Ascending aorta (tissue), 2 donors: Measurements from ENCODE around the gene EXOSC2. TPM values are rescaled to one million over a fixed set of nuclear protein-coding genes. Genes with fewer than 3 reads are reported as not detected.

ENCODE experiments used
- DNase-seq, 2 donors: peaks; one replicate each; pipeline ENCODE4 v3.0.0-alpha.2; 2019; ENCODE audit warnings: low spot score in 2 of 2
- H3K27ac ChIP-seq, 2 donors: fragments of 200-600 bp; sonication (generic); one replicate each; pipeline ENCODE4 v1.5.1; 2016 to 2017; ENCODE audit warnings: mild to moderate bottlenecking in 1 of 2
- H3K27me3 ChIP-seq: fragments of 200-600 bp; sonication (generic); one replicate; pipeline ENCODE4 v1.5.1; 2017
- H3K36me3 ChIP-seq, 2 donors: fragments of 200-600 bp; sonication (generic); one replicate each; pipeline ENCODE4 v1.5.1; 2016
- H3K4me1 ChIP-seq, 2 donors: fragments of 200-600 bp; sonication (generic); one replicate each; pipeline ENCODE4 v1.5.1; 2016 to 2017; ENCODE audit warnings: mild to moderate bottlenecking in 1 of 2
- H3K4me3 ChIP-seq, 2 donors: fragments of 200-600 bp; sonication (generic); one replicate each; pipeline ENCODE4 v1.5.1; 2016 to 2017; ENCODE audit warnings: mild to moderate bottlenecking in 1 of 2
- H3K9me3 ChIP-seq, 2 donors: fragments of 200-600 bp; sonication (generic); one replicate each; pipeline ENCODE4 v1.5.1; 2016
- CTCF ChIP-seq, 3 experiments: fragments of 200-600 bp in 2 of 3; fragments of 450-650 bp in 1 of 3; sonication (generic) in 2 of 3; IDR thresholded peaks; one replicate each; pipeline ENCODE4 v1.5.1; 2016 to 2019; ENCODE audit warnings: antibody characterized with exemption in 3 of 3, mild to moderate bottlenecking in 1 of 3, moderate library complexity in 1 of 3
- intact Hi-C: fragments of 100-400 bp; cut with DNase I; formaldehyde crosslinking; loops from one replicate; pipeline ENCODE4 v1.15.1; 2023
- total RNA-seq: library from RNA; depleted of rRNA; stranded (reverse); fragments of >200 nt; gene quantifications from one replicate; pipeline ENCODE4 v1.1.0, GENCODE V29; 2016

The EXOSC2 gene
- total RNA-seq, 1 donor from 2014 or later: 20.6 TPM

- intact Hi-C loops: no loop called here
- no peak for TF ChIP-seq CTCF (IDR thresholded peaks at IDR 0.05)
- H3K27me3 ChIP-seq: no peaks in the 10 kb centered on the region
- no peaks in the 10 kb centered on the region for H3K4me1 ChIP-seq
- no peaks in the 10 kb centered on the region for H3K36me3 ChIP-seq
- DNase-seq: no peak
- no peak overlapping the region for H3K27ac ChIP-seq
- H3K9me3 ChIP-seq: no peaks in the 10 kb centered on the region
- no peak overlapping the region for H3K4me3 ChIP-seq
Observed at GRCh38 chr9:130732793-130733221, 39.2 kb downstream of the EXOSC2 start.

GRCh38 chr9:130735566-130735965 is 42.0 kb downstream of the EXOSC2 start:
- no peak for DNase-seq
- Histone ChIP-seq H3K4me3 (no peak overlapping the region), H3K27me3 (no peaks in the 10 kb centered on the region), H3K4me1 (no peaks in the 10 kb centered on the region), H3K9me3 (no peaks in the 10 kb centered on the region), H3K36me3 (no peaks in the 10 kb centered on the region), H3K27ac (no peak overlapping the region)
- no peak for TF ChIP-seq CTCF (IDR thresholded peaks at IDR 0.05)
- intact Hi-C loops: no loop called here

GRCh38 chr9:130736834-130737233 is 43.3 kb downstream of the EXOSC2 start:
- no peaks in the 10 kb centered on the region for H3K4me1 ChIP-seq
- no peak overlapping the region for H3K4me3 ChIP-seq
- intact Hi-C loops: no loop called here
- no peaks in the 10 kb centered on the region for H3K36me3 ChIP-seq
- H3K27me3 ChIP-seq: no peaks in the 10 kb centered on the region
- no peaks in the 10 kb centered on the region for H3K9me3 ChIP-seq
- no peak for DNase-seq
- no peak for TF ChIP-seq CTCF (IDR thresholded peaks at IDR 0.05)
- H3K27ac ChIP-seq: no peak overlapping the region

GRCh38 chr9:130738281-130738680 is 44.7 kb downstream of the EXOSC2 start:
- Histone ChIP-seq H3K27ac (no peak overlapping the region), H3K9me3 (no peaks in the 10 kb centered on the region), H3K36me3 (no peaks in the 10 kb centered on the region), H3K4me1 (no peaks in the 10 kb centered on the region), H3K4me3 (no peak overlapping the region), H3K27me3 (no peaks in the 10 kb centered on the region)
- intact Hi-C loops: no loop called here
- DNase-seq: no peak
- TF ChIP-seq CTCF (IDR thresholded peaks at IDR 0.05): no peak

GRCh38 chr9:130739081-130739480 is 45.5 kb downstream of the EXOSC2 start:
- Histone ChIP-seq H3K4me3 (no peak overlapping the region), H3K9me3 (no peaks in the 10 kb centered on the region), H3K27ac (no peak overlapping the region), H3K27me3 (no peaks in the 10 kb centered on the region), H3K36me3 (no peaks in the 10 kb centered on the region), H3K4me1 (no peaks in the 10 kb centered on the region)
- intact Hi-C loops: no loop called here
- no peak for DNase-seq
- TF ChIP-seq CTCF (IDR thresholded peaks at IDR 0.05): no peak
